Measurements from ENCODE around the gene METTL22. TPM values are rescaled to one million over a fixed set of nuclear protein-coding genes. Genes with fewer than 3 reads are reported as not detected.

Gene METTL22
- total and polyA plus RNA-seq, 2 donors (not counting 3 experiments of a cell fraction or from before 2014, with no cell fraction given), result 42.0 to 52.6 TPM

GRCh38 chr16:8621222-8621571 lies 301 bp upstream of the METTL22 start:
- ChIA-PET CTCF (interaction anchor here (1.6 kb wide), 1 partner anchor 259 kb away, joined by 3 read pairs; no protein-coding TSS in a partner anchor), POLR2A (no interaction called here)
- peak overlapping the region; percentile 57 for H2AFZ ChIP-seq (ENCODE audit: low read depth, low read length)
- H3K36me3 ChIP-seq (ENCODE audit: control insufficient read depth in 2 of 2, extremely low read depth in 1 of 2, insufficient read depth in 2 of 2, low read length in 2 of 2), result peaks cover 0 to 7% of the 10 kb centered on the region in 2 experiments
- no peak overlapping the region for H3K9ac ChIP-seq (replicated peaks; ENCODE audit: extremely low read depth, insufficient read depth, low read length)
- H3K27me3 ChIP-seq (ENCODE audit: control insufficient read depth in 2 of 2, insufficient read depth in 2 of 2, low read length in 2 of 2), result peaks cover 0 to 9% of the 10 kb centered on the region in 2 experiments
- no peaks in the 10 kb centered on the region for H3K9me3 ChIP-seq (replicated peaks; ENCODE audit: control insufficient read depth, insufficient read depth, low read length)
- no peaks in the 10 kb centered on the region for H3K9me1 ChIP-seq (replicated peaks; ENCODE audit: control insufficient read depth, extremely low read depth, insufficient read depth, low read length)
- H3K79me2 ChIP-seq (ENCODE audit: control insufficient read depth, insufficient read depth, low read length), result peaks cover 23% of the 10 kb centered on the region
- peak overlapping the region in 2 of 3 experiments; percentile 77 to 96 for H3K4me3 ChIP-seq (replicated peaks in 1 of 3; ENCODE audit: insufficient read depth in 1 of 3, low read depth in 1 of 3, low read length in 3 of 3)
- H3K4me2 ChIP-seq (ENCODE audit: insufficient read depth, low read length), result peak overlapping the region; percentile 2
- dilution Hi-C loops (cut with MboI; ENCODE audit: extremely low pct_ligation_motif_present, low sequenced_read_pairs) (no loop called here), intact Hi-C loops (cut with micrococcal nuclease) (loop anchor here (1.0 kb wide), 1 partner anchor 54 kb away; no protein-coding TSS in a partner anchor)
- DNase-seq (ENCODE audit: low read depth, low spot score), result no peak
- no peaks in the 10 kb centered on the region for H4K20me1 ChIP-seq (replicated peaks; ENCODE audit: control insufficient read depth, extremely low read depth, insufficient read depth, low read length)
- no peak for FAIRE-seq
- no TSS peak for BruUV-seq (replicated peaks)
- H3K27ac ChIP-seq (ENCODE audit: insufficient read depth, low read depth, low read length), result no peak overlapping the region
- TF ChIP-seq JUN (IDR thresholded peaks at IDR 0.05; ENCODE audit: borderline replicate concordance, insufficient read depth, insufficient read length, low read depth), result no peak
- TF ChIP-seq FOS (IDR thresholded peaks at IDR 0.05; ENCODE audit: borderline replicate concordance, insufficient read depth, low read length), result no peak
- TF ChIP-seq POLR2A (IDR thresholded peaks at IDR 0.05; ENCODE audit: low read depth, low read length), result no peak
- peaks cover 8% of the 10 kb centered on the region for H3K4me1 ChIP-seq (ENCODE audit: control insufficient read depth, extremely low read depth, insufficient read depth, low read length)

GRCh38 chr16:8622315-8622656 lies 788 bp downstream of the METTL22 start:
- CTCF ChIA-PET, result interaction anchor here (1.0 to 1.6 kb wide), 2 partner anchors 13 to 258 kb away, joined by 3 read pairs; no protein-coding TSS in a partner anchor
- TF ChIP-seq POLR2AphosphoS5 (IDR thresholded peaks at IDR 0.05; ENCODE audit: insufficient read depth, low read depth, low read length), result no peak
- TF ChIP-seq JUN (IDR thresholded peaks at IDR 0.05; ENCODE audit: borderline replicate concordance, insufficient read depth, insufficient read length, low read depth), result no peak
- TF ChIP-seq POLR2A (IDR thresholded peaks at IDR 0.05; ENCODE audit: low read depth, low read length), result no peak
- no peak for TF ChIP-seq EZH2 (IDR thresholded peaks at IDR 0.05; ENCODE audit: borderline replicate concordance, low read depth, low read length, severe bottlenecking)
- TF ChIP-seq MAX (IDR thresholded peaks at IDR 0.05; ENCODE audit: insufficient read depth, insufficient read length), result no peak
- TF ChIP-seq CTCF (IDR thresholded peaks at IDR 0.05; ENCODE audit: extremely low read depth in 1 of 2, insufficient read depth in 1 of 2, low read depth in 1 of 2, low read length in 2 of 2), result no peak
- no peak for TF ChIP-seq FOS (IDR thresholded peaks at IDR 0.05; ENCODE audit: borderline replicate concordance, insufficient read depth, low read length)
- TF ChIP-seq GATA2 (IDR thresholded peaks at IDR 0.05; ENCODE audit: insufficient read depth, insufficient read length, low read depth, low read length), result no peak
- no peak for TF ChIP-seq MYC (IDR thresholded peaks at IDR 0.05; ENCODE audit: low read depth, low read length)
- no peaks in the 10 kb centered on the region for H3K9me1 ChIP-seq (replicated peaks; ENCODE audit: control insufficient read depth, extremely low read depth, insufficient read depth, low read length)
- FAIRE-seq, result no peak
- H3K4me1 ChIP-seq (ENCODE audit: control insufficient read depth, extremely low read depth, insufficient read depth, low read length), result peaks cover 8% of the 10 kb centered on the region
- H3K27ac ChIP-seq (ENCODE audit: insufficient read depth, low read depth, low read length), result peak overlapping the region; percentile 64
- H3K9ac ChIP-seq (replicated peaks; ENCODE audit: extremely low read depth, insufficient read depth, low read length), result peak overlapping the region; percentile 96
- BruUV-seq (replicated peaks), result no TSS peak
- DNase-seq (ENCODE audit: low read depth, low spot score), result no peak
- peaks cover 3 to 9% of the 10 kb centered on the region in 2 experiments for H3K36me3 ChIP-seq (ENCODE audit: control insufficient read depth in 2 of 2, extremely low read depth in 1 of 2, insufficient read depth in 2 of 2, low read length in 2 of 2)
- peak overlapping the region; percentile 93 for H3K4me2 ChIP-seq (ENCODE audit: insufficient read depth, low read length)
- H3K27me3 ChIP-seq (ENCODE audit: control insufficient read depth in 2 of 2, insufficient read depth in 2 of 2, low read length in 2 of 2), result peaks cover 0 to 9% of the 10 kb centered on the region in 2 experiments
- H3K4me3 ChIP-seq (replicated peaks in 1 of 3; ENCODE audit: insufficient read depth in 1 of 3, low read depth in 1 of 3, low read length in 3 of 3), result peak overlapping the region; percentile 77 to 96 (median 94)
- no peaks in the 10 kb centered on the region for H4K20me1 ChIP-seq (replicated peaks; ENCODE audit: control insufficient read depth, extremely low read depth, insufficient read depth, low read length)
- no peaks in the 10 kb centered on the region for H3K9me3 ChIP-seq (replicated peaks; ENCODE audit: control insufficient read depth, insufficient read depth, low read length)
- H2AFZ ChIP-seq (ENCODE audit: low read depth, low read length), result peak overlapping the region; percentile 97
- intact Hi-C loops (cut with micrococcal nuclease), result loop anchor here (2.0 kb wide), 2 partner anchors 53 to 247 kb away; partner anchors contain the start of genes ABAT and CARHSP1
- H3K79me2 ChIP-seq (ENCODE audit: control insufficient read depth, insufficient read depth, low read length), result peaks cover 23% of the 10 kb centered on the region
- POLR2A ChIA-PET, result no interaction called here
- dilution Hi-C loops (cut with MboI; ENCODE audit: extremely low pct_ligation_motif_present, low sequenced_read_pairs), result no loop called here
